Pancreas (tissue), 10 donors: ENCODE results near the gene DNMT1. TPM values are rescaled to one million over a fixed set of nuclear protein-coding genes. Genes with fewer than 3 reads are reported as not detected.

Experiments
- ATAC-seq, 4 donors: fragments of 200-7000 bp; cut with Tn5 transposase; one replicate each; pipeline versions ENCODE4 v1.8.0 to v1.9.1; 2020; ENCODE audit warnings: mild to moderate bottlenecking in 4 of 4, moderate library complexity in 4 of 4
- DNase-seq, 6 donors: peaks; one replicate each; pipeline ENCODE4 v3.0.0-alpha.2; 2020
- FAIRE-seq: peaks from 2 replicates; lab custom pipeline; 2012; peaks lifted over from hg19 to GRCh38; lab: Jason Lieb, UNC
- H3K27ac ChIP-seq, 4 donors: fragments of 200-600 bp; sonication (generic); 1 replicate in 3 of 4; 2 replicates in 1 of 4; pipeline versions ENCODE4 v1.5.0 to v1.8.0; 2020
- H3K27me3 ChIP-seq, 4 donors: fragments of 200-600 bp; one replicate each; pipeline ENCODE4 v1.8.0; 2021
- H3K36me3 ChIP-seq, 3 donors: fragments of 200-600 bp; sonication (generic) in 1 of 3; one replicate each; pipeline versions ENCODE4 v1.5.0 to v1.8.0; 2020 to 2021
- H3K4me1 ChIP-seq, 3 donors: fragments of 200-600 bp; one replicate each; pipeline ENCODE4 v1.8.0; 2021
- H3K4me3 ChIP-seq, 4 donors: fragments of 200-600 bp; sonication (generic) in 2 of 4; one replicate each; pipeline versions ENCODE4 v1.5.0 to v1.8.0; 2020 to 2021
- H3K9me3 ChIP-seq, 4 donors: fragments of 200-600 bp; one replicate each; pipeline ENCODE4 v1.8.0; 2021
- WGBS, 2 donors: extraction: QIAGEN DNeasy Blood & Tissue Kit; methylation state at CpG; one replicate each; pipeline ENCODE4 v1.1.7; 2013; 5-methylcytosine and 5-hydroxymethylcytosine counted together
- intact Hi-C, 3 donors: fragments of 100-400 bp; cut with DNase I; formaldehyde crosslinking; loops; one replicate each; pipeline versions ENCODE4 v1.11.1 to v1.14.2; 2022
- polyA plus RNA-seq, 2 donors: library from polyadenylated mRNA; stranded (reverse); fragments of 200-250 nt; gene quantifications; one replicate each; pipeline ENCODE4 v1.2.3, GENCODE V29; 2013
- total RNA-seq, 6 donors: library from RNA; stranded (reverse); fragmentation: NEBNext Ultra II Directional in 4 of 6; extraction: Animal tissue kit (Norgen Biotek cat#: 25700) in 4 of 6; gene quantifications; one replicate each; pipeline versions ENCODE4 v1.2.1 to v1.2.4, GENCODE V29; 2021 to 2023
- TF ChIP-seq, protein P1 (sequence below), 4 donors: fragments of 200-600 bp; sonication (generic) in 3 of 4; IDR thresholded peaks; one replicate each; pipeline versions ENCODE4 v1.5.0 to v1.8.0; 2021; ENCODE audit warnings: antibody characterized with exemption in 4 of 4
- donor health status: healthy with polysubstance abuse.
- donor health status: DM: no; HTN: no; CAD: no; lungs with moderate emphysema.
- donor health status: DM: no; HTN: no; CAD: no.
- donor health status: control.
- donor health status: control.
- donor health status: Bipolar disorder and iron deficiency.
- donor health status: DM: yes; HTN: yes; CAD: no.
- donor health status: DM: no; HTN: no; CAD: no.
- donor health status: DM: no; HTN: no; CAD: no.
- donor health status: DM: yes; HTN: yes; CAD: no.

DNMT1 gene
- total and polyA plus RNA-seq, 8 donors = 11.4 to 28.7 (median 18.3) TPM

DNA sequence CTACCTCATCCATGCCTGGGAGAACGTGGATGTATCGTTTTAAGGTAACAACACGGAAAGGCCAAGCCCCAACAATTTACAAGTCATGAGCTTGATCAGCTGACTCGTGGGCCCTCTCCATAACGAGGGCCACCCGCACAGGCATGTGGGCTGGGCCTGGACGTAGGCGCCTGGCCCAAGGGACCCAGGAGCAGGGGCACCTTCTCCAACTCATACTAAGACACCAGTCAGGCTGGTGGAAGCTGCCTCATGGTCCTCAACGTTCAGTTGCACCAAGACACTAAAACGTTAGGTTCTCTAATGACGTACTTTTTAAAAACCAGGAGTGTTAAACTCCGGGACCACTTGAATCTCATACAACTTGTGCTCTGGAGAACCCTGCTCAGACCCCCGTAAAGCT lies 53.3 kb downstream of the DNMT1 start:
- intact Hi-C loops = no loop called here
- Histone ChIP-seq H3K27ac (no peak overlapping the region), H3K4me3 (no peak overlapping the region), H3K27me3 (no peaks in the 10 kb centered on the region), H3K36me3 (peaks cover 0 to 46% (median 6%) of the 10 kb centered on the region in 3 donors), H3K4me1 (no peaks in the 10 kb centered on the region), H3K9me3 (no peaks in the 10 kb centered on the region)
- FAIRE-seq = no peak
- 91 to 94% methylated on average over 13 of the region's 13 CpGs for WGBS, 2 donors
- no peak for ATAC-seq
- TF ChIP-seq, protein P1, sequence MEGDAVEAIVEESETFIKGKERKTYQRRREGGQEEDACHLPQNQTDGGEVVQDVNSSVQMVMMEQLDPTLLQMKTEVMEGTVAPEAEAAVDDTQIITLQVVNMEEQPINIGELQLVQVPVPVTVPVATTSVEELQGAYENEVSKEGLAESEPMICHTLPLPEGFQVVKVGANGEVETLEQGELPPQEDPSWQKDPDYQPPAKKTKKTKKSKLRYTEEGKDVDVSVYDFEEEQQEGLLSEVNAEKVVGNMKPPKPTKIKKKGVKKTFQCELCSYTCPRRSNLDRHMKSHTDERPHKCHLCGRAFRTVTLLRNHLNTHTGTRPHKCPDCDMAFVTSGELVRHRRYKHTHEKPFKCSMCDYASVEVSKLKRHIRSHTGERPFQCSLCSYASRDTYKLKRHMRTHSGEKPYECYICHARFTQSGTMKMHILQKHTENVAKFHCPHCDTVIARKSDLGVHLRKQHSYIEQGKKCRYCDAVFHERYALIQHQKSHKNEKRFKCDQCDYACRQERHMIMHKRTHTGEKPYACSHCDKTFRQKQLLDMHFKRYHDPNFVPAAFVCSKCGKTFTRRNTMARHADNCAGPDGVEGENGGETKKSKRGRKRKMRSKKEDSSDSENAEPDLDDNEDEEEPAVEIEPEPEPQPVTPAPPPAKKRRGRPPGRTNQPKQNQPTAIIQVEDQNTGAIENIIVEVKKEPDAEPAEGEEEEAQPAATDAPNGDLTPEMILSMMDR (IDR thresholded peaks at IDR 0.05) = no peak
- no peak for DNase-seq

DNA sequence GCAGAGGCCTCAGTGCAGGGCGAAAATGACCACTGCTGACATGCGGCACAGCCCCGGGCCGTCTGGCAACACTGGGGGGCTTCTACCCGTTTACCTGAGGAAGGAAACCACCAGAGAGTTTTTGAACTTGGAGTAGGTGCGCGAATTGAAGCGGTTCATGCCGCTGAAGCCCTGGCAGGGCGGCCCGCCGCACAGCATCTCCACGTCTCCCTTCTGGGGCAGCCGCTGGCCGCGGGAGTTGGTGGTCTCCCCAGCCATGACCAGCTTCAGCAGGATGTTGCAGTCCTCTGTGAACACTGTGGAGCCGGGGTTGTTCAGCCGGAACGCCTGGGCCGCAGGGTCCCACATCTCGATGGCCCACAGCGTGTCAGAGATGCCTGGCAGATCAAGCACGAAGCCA lies 54.8 kb downstream of the DNMT1 start:
- DNase-seq (no peak), ATAC-seq (no peak), FAIRE-seq (no peak)
- intact Hi-C loops = no loop called here
- no peaks in the 10 kb centered on the region for H3K27me3 ChIP-seq
- H3K27ac ChIP-seq = no peak overlapping the region
- no peaks in the 10 kb centered on the region for H3K4me1 ChIP-seq
- no peaks in the 10 kb centered on the region for H3K9me3 ChIP-seq
- H3K36me3 ChIP-seq = peaks cover 0 to 32% (median 0%) of the 10 kb centered on the region in 3 donors
- TF ChIP-seq, protein P1 (IDR thresholded peaks at IDR 0.05) = no peak
- 96% methylated on average over 23 of the region's 23 CpGs for WGBS, 2 donors
- no peak overlapping the region for H3K4me3 ChIP-seq

DNA sequence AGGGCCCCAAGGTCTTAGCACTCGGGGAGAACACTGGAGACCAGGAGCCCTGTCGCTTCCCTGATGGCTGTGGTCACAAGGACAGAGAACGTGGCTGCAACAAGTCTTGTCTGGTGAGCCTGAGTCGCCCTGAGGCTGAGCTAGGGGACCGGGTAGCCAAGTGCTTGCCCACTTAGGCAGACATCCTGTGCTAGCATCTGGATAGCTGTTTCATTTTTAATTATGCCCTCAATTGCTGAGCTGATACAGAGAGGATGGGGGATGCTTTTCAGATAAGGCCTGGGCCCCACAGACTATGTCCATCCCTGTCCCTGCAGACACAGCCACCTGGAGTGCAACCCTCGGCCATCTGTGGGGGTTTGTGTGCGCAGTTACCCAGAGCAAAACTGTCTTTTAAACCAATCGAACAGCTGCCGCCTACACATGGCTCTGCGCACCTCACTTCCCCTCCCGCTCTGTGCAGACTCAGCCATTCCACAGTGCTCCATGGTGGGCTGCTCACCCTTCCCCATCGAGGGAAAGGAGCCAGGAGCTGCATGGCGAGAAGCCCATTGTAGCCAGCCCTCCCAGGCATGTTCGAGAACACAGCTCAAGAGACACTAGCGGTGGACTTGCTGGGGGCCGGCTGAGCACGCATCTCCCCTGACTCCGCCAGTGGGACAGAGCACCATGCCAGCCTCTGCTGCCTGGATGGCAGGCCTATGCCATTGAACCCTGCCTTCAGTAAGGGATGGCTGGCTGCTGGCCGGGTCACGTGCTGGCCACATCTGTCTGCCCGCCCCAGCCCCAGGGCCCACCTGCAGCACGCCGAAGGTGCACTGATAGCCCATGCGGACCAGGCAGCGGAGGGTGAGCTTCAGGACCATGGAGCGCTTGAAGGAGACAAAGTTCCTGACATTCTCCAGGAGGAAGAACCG lies 55.6 kb downstream of the DNMT1 start:
- intact Hi-C loops = no loop called here
- 94 to 96% methylated on average over 27 of the region's 27 CpGs for WGBS, 2 donors
- no peak for ATAC-seq

DNA sequence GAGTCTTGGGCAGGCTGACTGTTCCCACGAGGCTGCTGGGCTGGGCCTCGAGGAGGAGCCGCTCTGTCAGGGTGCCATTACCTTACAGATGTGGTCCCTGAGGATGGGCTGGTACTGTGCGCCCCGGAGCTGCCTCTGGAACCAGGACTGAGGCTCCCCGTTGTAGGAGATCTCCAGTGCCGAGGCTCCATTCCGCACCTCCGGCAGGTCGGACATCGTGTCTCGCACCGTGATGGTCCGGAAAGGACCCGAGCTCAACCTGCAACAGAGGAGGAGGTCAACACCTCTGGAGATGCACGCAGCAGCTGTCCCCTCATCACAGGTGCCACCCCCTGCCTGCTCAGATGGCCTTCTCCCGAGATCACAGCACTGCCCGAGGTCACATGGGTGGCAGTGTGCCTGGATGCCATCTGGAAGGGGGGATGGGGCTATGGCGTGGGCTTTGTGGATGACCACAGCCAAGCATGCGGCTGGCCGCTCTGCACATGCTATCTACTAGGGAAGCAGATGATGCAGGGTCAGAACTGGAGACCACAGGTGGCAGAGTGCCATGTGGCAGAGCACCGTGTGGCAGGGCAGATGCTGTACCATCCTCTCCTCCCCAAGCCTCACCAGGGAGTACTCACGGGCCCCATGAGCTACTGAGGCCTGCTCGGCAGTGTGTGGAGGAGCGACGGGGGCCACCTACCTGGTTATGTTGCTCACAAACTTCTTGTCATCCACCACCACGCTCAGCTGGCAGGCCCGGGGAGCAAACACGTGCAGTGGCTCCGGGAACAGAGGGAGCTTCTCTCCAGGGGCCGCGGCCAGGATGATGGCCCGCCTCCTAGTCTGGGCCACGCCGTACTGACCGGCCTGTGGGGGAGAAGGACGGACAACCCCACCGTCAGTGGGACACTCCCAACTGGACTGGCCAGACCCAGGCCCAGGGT lies 56.7 kb downstream of the DNMT1 start:
- DNase-seq (no peak), ATAC-seq (no peak), FAIRE-seq (no peak)
- TF ChIP-seq, protein P1 (IDR thresholded peaks at IDR 0.05) = no peak
- intact Hi-C loops = no loop called here
- WGBS, 2 donors = 89 to 91% methylated on average over 38 of the region's 38 CpGs
- H3K27ac ChIP-seq = no peak overlapping the region
- H3K36me3 ChIP-seq = peaks cover 0 to 19% (median 0%) of the 10 kb centered on the region in 3 donors
- H3K4me3 ChIP-seq = no peak overlapping the region
- H3K4me1 ChIP-seq = no peaks in the 10 kb centered on the region
- H3K27me3 ChIP-seq = no peaks in the 10 kb centered on the region
- H3K9me3 ChIP-seq = no peaks in the 10 kb centered on the region

More for the DNA sequence above, 55.6 kb downstream of the DNMT1 start:
- H3K27ac ChIP-seq = no peak overlapping the region
- H3K9me3 ChIP-seq = no peaks in the 10 kb centered on the region
- DNase-seq (no peak), FAIRE-seq (no peak)
- H3K36me3 ChIP-seq = peaks cover 0 to 29% (median 0%) of the 10 kb centered on the region in 3 donors
- H3K4me1 ChIP-seq = no peaks in the 10 kb centered on the region
- no peaks in the 10 kb centered on the region for H3K27me3 ChIP-seq
- H3K4me3 ChIP-seq = no peak overlapping the region
- TF ChIP-seq, protein P1 (IDR thresholded peaks at IDR 0.05) = no peak
